HEK293T (cell line): Measurements from ENCODE around the gene PRKG1.

Source experiments
- CTCF ChIA-PET: fragments of 350-600 bp; formaldehyde crosslinking; extraction: SDS; loops from one replicate; lab custom pipeline; 2021; ENCODE audit warnings: antibody characterized with exemption, inconsistent platforms; lab: Yijun Ruan, JAX
- POLR2A ChIA-PET: fragments of 350-600 bp; formaldehyde crosslinking; extraction: SDS; loops from one replicate; lab custom pipeline; 2020; ENCODE audit warnings: antibody characterized with exemption, inconsistent platforms; lab: Yijun Ruan, JAX
- DNase-seq: peaks from one replicate; pipeline ENCODE4 v3.0.0; 2012; ENCODE audit warnings: mixed read lengths; ENCODE audit errors: extremely low spot score
- ARNT ChIP-seq: fragments of 450-650 bp; IDR thresholded peaks from 2 replicates; pipeline ENCODE4 v1.6.1; 2017; ENCODE audit warnings: mild to moderate bottlenecking
- BHLHE40 ChIP-seq: fragments of 450-650 bp; IDR thresholded peaks from 2 replicates; pipeline ENCODE4 v1.6.1; 2016; ENCODE audit warnings: mild to moderate bottlenecking, moderate library complexity, borderline replicate concordance
- CTBP1 ChIP-seq: fragments of 450-650 bp; IDR thresholded peaks from 2 replicates; pipeline ENCODE4 v1.6.1; 2016; ENCODE audit warnings: borderline replicate concordance
- ELF4 ChIP-seq: fragments of 450-650 bp; IDR thresholded peaks from 2 replicates; pipeline ENCODE4 v1.6.1; 2017; ENCODE audit warnings: antibody characterized with exemption
- FOXA1 ChIP-seq: fragments of 450-650 bp; IDR thresholded peaks from 2 replicates; pipeline ENCODE4 v1.6.1; 2016; ENCODE audit warnings: mild to moderate bottlenecking
- FOXK2 ChIP-seq: fragments of 450-650 bp; IDR thresholded peaks from 2 replicates; pipeline ENCODE4 v1.6.1; 2016; ENCODE audit warnings: mild to moderate bottlenecking
- FOXM1 ChIP-seq: fragments of 450-650 bp; IDR thresholded peaks from 2 replicates; pipeline ENCODE4 v1.6.1; 2017; ENCODE audit warnings: mild to moderate bottlenecking, borderline replicate concordance
- HDGF ChIP-seq: fragments of 450-650 bp; IDR thresholded peaks from 2 replicates; pipeline ENCODE4 v1.6.1; 2017; ENCODE audit warnings: antibody characterized with exemption, borderline replicate concordance
- L3MBTL2 ChIP-seq: fragments of 450-650 bp; conservative IDR thresholded peaks from 2 replicates; pipeline ENCODE4 v1.6.1; 2016; ENCODE audit warnings: mild to moderate bottlenecking
- LEF1 ChIP-seq: fragments of 450-650 bp; IDR thresholded peaks from 2 replicates; pipeline ENCODE4 v1.6.1; 2017; ENCODE audit warnings: mild to moderate bottlenecking, borderline replicate concordance
- NFRKB ChIP-seq: fragments of 450-650 bp; IDR thresholded peaks from 2 replicates; pipeline ENCODE4 v1.6.1; 2016; ENCODE audit warnings: mild to moderate bottlenecking, moderate library complexity
- SP1 ChIP-seq: fragments of 450-650 bp; IDR thresholded peaks from 2 replicates; pipeline ENCODE4 v1.6.1; 2017
- SUZ12 ChIP-seq: fragments of 450-650 bp; IDR thresholded peaks from 2 replicates; pipeline ENCODE4 v1.6.1; 2016; ENCODE audit warnings: mild to moderate bottlenecking
- TARDBP ChIP-seq: fragments of 450-650 bp; IDR thresholded peaks from 2 replicates; pipeline ENCODE4 v1.6.1; 2016
- ZNF384 ChIP-seq: fragments of 450-650 bp; IDR thresholded peaks from 2 replicates; pipeline ENCODE4 v1.6.1; 2016
- TF ChIP-seq, protein P1 (sequence below): fragments of 450-650 bp; IDR thresholded peaks from 2 replicates; pipeline ENCODE4 v1.6.1; 2016

The PRKG1 gene

GRCh38 chr10:51214207-51215196 is 140.2 kb downstream of the PRKG1 start:
- no peak for DNase-seq
- no peak for TF ChIP-seq FOXA1
- TF ChIP-seq FOXM1, result no peak
- no peak for TF ChIP-seq FOXK2
- TF ChIP-seq CTBP1, result no peak
- TF ChIP-seq ARNT, result no peak
- TF ChIP-seq TARDBP, result no peak
- no peak for TF ChIP-seq SP1
- TF ChIP-seq HDGF, result no peak
- TF ChIP-seq ELF4, result no peak
- TF ChIP-seq SUZ12, result no peak
- TF ChIP-seq BHLHE40, result no peak
- TF ChIP-seq, protein P1, sequence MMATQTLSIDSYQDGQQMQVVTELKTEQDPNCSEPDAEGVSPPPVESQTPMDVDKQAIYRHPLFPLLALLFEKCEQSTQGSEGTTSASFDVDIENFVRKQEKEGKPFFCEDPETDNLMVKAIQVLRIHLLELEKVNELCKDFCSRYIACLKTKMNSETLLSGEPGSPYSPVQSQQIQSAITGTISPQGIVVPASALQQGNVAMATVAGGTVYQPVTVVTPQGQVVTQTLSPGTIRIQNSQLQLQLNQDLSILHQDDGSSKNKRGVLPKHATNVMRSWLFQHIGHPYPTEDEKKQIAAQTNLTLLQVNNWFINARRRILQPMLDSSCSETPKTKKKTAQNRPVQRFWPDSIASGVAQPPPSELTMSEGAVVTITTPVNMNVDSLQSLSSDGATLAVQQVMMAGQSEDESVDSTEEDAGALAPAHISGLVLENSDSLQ, result no peak
- TF ChIP-seq ZNF384, result no peak
- no peak for TF ChIP-seq NFRKB
- no peak for TF ChIP-seq LEF1
- no peak for TF ChIP-seq L3MBTL2
- ChIA-PET CTCF (no interaction called here), POLR2A (no interaction called here)

DNA sequence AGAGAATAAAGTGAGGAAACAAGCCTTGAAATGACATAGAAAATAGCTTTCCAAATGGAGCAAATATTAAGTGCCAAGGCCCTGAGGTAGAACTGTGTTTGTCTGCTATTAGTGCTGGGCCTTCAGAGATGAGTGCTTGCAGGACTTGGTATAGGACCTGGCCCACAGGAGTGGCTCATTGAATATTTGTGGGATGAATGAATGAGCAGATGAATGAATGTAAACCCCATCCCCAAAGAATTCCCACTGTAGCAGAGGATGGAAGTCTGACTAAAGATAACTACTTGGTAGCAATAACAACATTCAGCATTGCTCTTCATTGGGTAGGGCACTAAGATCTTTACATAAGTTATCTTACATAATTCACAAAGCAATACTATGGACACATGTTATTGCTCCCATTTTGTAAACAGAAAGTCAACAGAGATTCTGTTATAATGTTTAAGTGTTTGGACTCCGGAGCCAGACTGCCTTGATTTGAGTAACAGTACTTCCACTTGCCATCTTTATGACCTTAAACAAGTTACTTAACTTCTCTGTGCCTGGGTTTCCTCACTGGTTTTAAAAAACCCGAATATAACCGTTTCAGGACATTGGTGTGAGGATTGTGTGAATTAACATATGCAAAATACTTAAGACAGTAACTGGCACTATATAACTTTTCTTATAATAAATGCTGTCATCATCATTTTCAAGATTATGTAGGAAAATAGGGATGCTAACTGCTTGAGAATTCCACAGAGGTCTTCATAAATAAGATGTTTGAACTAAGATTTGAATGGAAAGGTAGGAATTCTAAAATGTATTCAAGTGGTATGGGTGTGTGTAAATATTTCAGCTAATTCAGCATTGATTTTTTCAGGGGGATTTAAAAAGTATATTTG is 141.9 kb downstream of the PRKG1 start:
- TF ChIP-seq ARNT (no peak), ZNF384 (no peak), FOXK2 (no peak), FOXM1 (no peak), NFRKB (no peak), SUZ12 (no peak), TARDBP (no peak), L3MBTL2 (no peak), BHLHE40 (no peak), SP1 (no peak), ELF4 (no peak)
- TF ChIP-seq, protein P1, result no peak
- ChIA-PET CTCF (no interaction called here), POLR2A (no interaction called here)
- DNase-seq, result no peak

DNA sequence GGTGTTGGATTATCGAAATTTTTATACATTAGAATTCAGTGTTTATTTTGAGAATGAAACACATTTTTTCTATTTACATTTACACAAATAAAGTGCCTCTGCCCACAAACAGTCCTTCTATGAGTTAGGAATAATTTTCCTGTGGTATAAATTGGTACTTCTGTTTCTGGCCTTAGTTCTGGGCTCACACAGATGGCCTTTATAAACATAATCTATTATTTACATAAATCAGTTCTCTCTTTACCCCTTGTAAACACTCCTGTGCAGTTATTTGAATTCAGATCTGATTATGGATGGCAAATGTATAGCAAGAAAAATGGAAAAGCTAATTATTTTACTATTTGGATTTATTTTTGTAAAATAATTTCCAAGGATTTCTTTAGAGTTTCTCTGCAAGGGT is 143.2 kb downstream of the PRKG1 start:
- CTCF ChIA-PET, result no interaction called here
- TF ChIP-seq SUZ12 (no peak), LEF1 (no peak), SP1 (no peak)
- no peak for DNase-seq
- POLR2A ChIA-PET, result no interaction called here

GRCh38 chr10:51224671-51225161 is 150.4 kb downstream of the PRKG1 start:
- ChIA-PET POLR2A (no interaction called here), CTCF (interaction anchor here (0.6 kb wide), 1 partner anchor 65 kb away, joined by 3 read pairs; no protein-coding TSS in a partner anchor)
- DNase-seq, result no peak
- TF ChIP-seq ZNF384, result no peak
- no peak for TF ChIP-seq SUZ12
- TF ChIP-seq, protein P1, result no peak
- no peak for TF ChIP-seq ELF4
- TF ChIP-seq TARDBP, result no peak
- TF ChIP-seq NFRKB, result no peak
- no peak for TF ChIP-seq FOXK2

GRCh38 chr10:51227897-51228713 is 153.8 kb downstream of the PRKG1 start:
- CTCF ChIA-PET, result no interaction called here
- no peak for TF ChIP-seq TARDBP
- TF ChIP-seq SUZ12, result no peak
- TF ChIP-seq, protein P1, result no peak
- TF ChIP-seq FOXM1, result no peak
- TF ChIP-seq NFRKB, result no peak
- TF ChIP-seq SP1, result no peak
- no peak for TF ChIP-seq ZNF384
- TF ChIP-seq BHLHE40, result no peak
- no peak for TF ChIP-seq FOXA1
- no peak for TF ChIP-seq ARNT
- no peak for TF ChIP-seq CTBP1
- TF ChIP-seq HDGF, result no peak
- no peak for DNase-seq
- POLR2A ChIA-PET, result interaction anchor here (0.6 kb wide), 1 partner anchor 732 kb away, joined by 3 read pairs; no protein-coding TSS in a partner anchor
